Peyer's patch (tissue), 4 donors: ENCODE measurements around the gene MAPT. TPM values are rescaled to one million over a fixed set of nuclear protein-coding genes. Genes with fewer than 3 reads are reported as not detected.

Source experiments
- DNase-seq, 3 donors: peaks; one replicate each; pipeline ENCODE4 v3.0.0-alpha.2; 2017 to 2019
- H3K27ac ChIP-seq, 4 donors: fragments of 200-600 bp; sonication (generic); one replicate each; pipeline ENCODE4 v1.5.1; 2016 to 2019
- H3K27me3 ChIP-seq, 2 donors: fragments of 200-600 bp; sonication (generic); one replicate each; pipeline ENCODE4 v1.5.1; 2019
- H3K36me3 ChIP-seq, 3 donors: fragments of 200-600 bp; sonication (generic); one replicate each; pipeline ENCODE4 v1.5.1; 2016 to 2019
- H3K4me1 ChIP-seq, 4 donors: fragments of 200-600 bp; sonication (generic); one replicate each; pipeline ENCODE4 v1.5.1; 2016 to 2019
- H3K4me3 ChIP-seq, 4 donors: fragments of 200-600 bp; sonication (generic); 1 replicate in 3 of 4; 2 replicates in 1 of 4; pipeline ENCODE4 v1.5.1; 2016 to 2019; ENCODE audit warnings: mild to moderate bottlenecking in 1 of 4
- H3K9me3 ChIP-seq, 4 donors: fragments of 200-600 bp; sonication (generic); one replicate each; pipeline ENCODE4 v1.5.1; 2016 to 2019; ENCODE audit warnings: mild to moderate bottlenecking in 1 of 4
- CTCF ChIP-seq, 6 experiments: fragments of 450-650 bp in 4 of 6; fragments of 200-600 bp in 2 of 6; sonication (generic) in 1 of 6; IDR thresholded peaks; one replicate each; pipeline ENCODE4 v1.5.1; 2017 to 2019; ENCODE audit warnings: antibody characterized with exemption in 6 of 6, mild to moderate bottlenecking in 3 of 6, moderate library complexity in 1 of 6
- POLR2A ChIP-seq, 2 donors: fragments of 450-650 bp; IDR thresholded peaks; one replicate each; pipeline ENCODE4 v1.5.1; 2017; ENCODE audit warnings: antibody characterized with exemption in 2 of 2, mild to moderate bottlenecking in 2 of 2, moderate library complexity in 2 of 2
- total RNA-seq, 4 donors: library from RNA; depleted of rRNA; stranded (reverse); fragments of >200 nt; gene quantifications; one replicate each; pipeline ENCODE4 v1.1.0, GENCODE V29; 2016

MAPT gene
- total RNA-seq, 4 donors from 2014 or later, result 0.35 to 1.6 (median 0.94) TPM; not detected in 1

- H3K27me3 ChIP-seq, result no peaks in the 10 kb centered on the region
- no peaks in the 10 kb centered on the region for H3K36me3 ChIP-seq
- TF ChIP-seq POLR2A (IDR thresholded peaks at IDR 0.05) (no peak), CTCF (IDR thresholded peaks at IDR 0.05) (no peak)
- H3K9me3 ChIP-seq, result no peaks in the 10 kb centered on the region
- no peak overlapping the region for H3K27ac ChIP-seq
- DNase-seq, result no peak
- H3K4me3 ChIP-seq, result no peak overlapping the region
- no peaks in the 10 kb centered on the region for H3K4me1 ChIP-seq
Measured at GRCh38 chr17:45969726-45970125, 75.4 kb downstream of the MAPT start.

- Histone ChIP-seq H3K27ac (no peak overlapping the region), H3K9me3 (no peaks in the 10 kb centered on the region), H3K4me1 (no peaks in the 10 kb centered on the region), H3K4me3 (no peak overlapping the region), H3K27me3 (no peaks in the 10 kb centered on the region), H3K36me3 (no peaks in the 10 kb centered on the region)
- no peak for TF ChIP-seq CTCF (IDR thresholded peaks at IDR 0.05)
- no peak for TF ChIP-seq POLR2A (IDR thresholded peaks at IDR 0.05)
- DNase-seq, result no peak
Measured at GRCh38 chr17:45970659-45971058, 76.3 kb downstream of the MAPT start.

- H3K4me1 ChIP-seq, result no peaks in the 10 kb centered on the region
- TF ChIP-seq CTCF (IDR thresholded peaks at IDR 0.05) (no peak), POLR2A (IDR thresholded peaks at IDR 0.05) (no peak)
- no peaks in the 10 kb centered on the region for H3K36me3 ChIP-seq
- DNase-seq, result no peak
- H3K27me3 ChIP-seq, result no peaks in the 10 kb centered on the region
- no peak overlapping the region for H3K4me3 ChIP-seq
- no peaks in the 10 kb centered on the region for H3K9me3 ChIP-seq
- H3K27ac ChIP-seq, result no peak overlapping the region
Measured at GRCh38 chr17:45971698-45972141, 77.4 kb downstream of the MAPT start.

GRCh38 chr17:45972531-45972930, 78.2 kb downstream of the MAPT start:
- no peak overlapping the region for H3K27ac ChIP-seq
- no peak overlapping the region for H3K4me3 ChIP-seq
- H3K36me3 ChIP-seq, result no peaks in the 10 kb centered on the region
- no peaks in the 10 kb centered on the region for H3K4me1 ChIP-seq
- H3K9me3 ChIP-seq, result no peaks in the 10 kb centered on the region
- no peak for TF ChIP-seq CTCF (IDR thresholded peaks at IDR 0.05)
- TF ChIP-seq POLR2A (IDR thresholded peaks at IDR 0.05), result no peak
- no peaks in the 10 kb centered on the region for H3K27me3 ChIP-seq
- DNase-seq, result no peak

- Histone ChIP-seq H3K4me3 (no peak overlapping the region), H3K27ac (no peak overlapping the region), H3K9me3 (no peaks in the 10 kb centered on the region), H3K36me3 (no peaks in the 10 kb centered on the region), H3K27me3 (no peaks in the 10 kb centered on the region), H3K4me1 (no peaks in the 10 kb centered on the region)
- TF ChIP-seq CTCF (IDR thresholded peaks at IDR 0.05) (no peak), POLR2A (IDR thresholded peaks at IDR 0.05) (no peak)
- DNase-seq, result no peak
Measured at GRCh38 chr17:45973099-45973780, 78.9 kb downstream of the MAPT start.
